ENCODE results near the gene TEKT5.
"Not testable (repeated sequence)": the region's sequence is repeated elsewhere in the genome, so short reads cannot be mapped to it uniquely, and the experiment has no call there.

TEKT5 gene

GRCh38 chr16:10741844-10742243 lies 47.1 kb upstream of the TEKT5 start:
- H3K9me2 ChIP-seq (replicated peaks; ENCODE audit: low read depth, low read length) = no peaks in the 10 kb centered on the region
- no peak overlapping the region for H3K9ac ChIP-seq (ENCODE audit: low read depth, low read length, poor library complexity, severe bottlenecking)
- H3K9me3 ChIP-seq (ENCODE audit: insufficient read depth, low read depth, low read length) = no peaks in the 10 kb centered on the region
- H4K20me1 ChIP-seq (ENCODE audit: insufficient read depth, low read length, poor library complexity, severe bottlenecking) = no peaks in the 10 kb centered on the region
- no peaks in the 10 kb centered on the region for H3K36me3 ChIP-seq (ENCODE audit: insufficient read depth, low read length)
- H3K4me1 ChIP-seq (ENCODE audit: insufficient read depth, low read length, poor library complexity, severe bottlenecking) = peaks cover 9% of the 10 kb centered on the region
- H3K27me3 ChIP-seq (ENCODE audit: insufficient read depth, low read length, poor library complexity, severe bottlenecking) = no peaks in the 10 kb centered on the region
- no peaks in the 10 kb centered on the region for H3K79me2 ChIP-seq (ENCODE audit: insufficient read depth, low read length)
- no peaks in the 10 kb centered on the region for H3F3A ChIP-seq (ENCODE audit: low read depth)
- H2AFZ ChIP-seq (ENCODE audit: low read length) = no peak overlapping the region
- TF ChIP-seq EZH2phosphoT487 (IDR thresholded peaks at IDR 0.05; ENCODE audit: borderline replicate concordance) = no peak
- TF ChIP-seq, protein P1, sequence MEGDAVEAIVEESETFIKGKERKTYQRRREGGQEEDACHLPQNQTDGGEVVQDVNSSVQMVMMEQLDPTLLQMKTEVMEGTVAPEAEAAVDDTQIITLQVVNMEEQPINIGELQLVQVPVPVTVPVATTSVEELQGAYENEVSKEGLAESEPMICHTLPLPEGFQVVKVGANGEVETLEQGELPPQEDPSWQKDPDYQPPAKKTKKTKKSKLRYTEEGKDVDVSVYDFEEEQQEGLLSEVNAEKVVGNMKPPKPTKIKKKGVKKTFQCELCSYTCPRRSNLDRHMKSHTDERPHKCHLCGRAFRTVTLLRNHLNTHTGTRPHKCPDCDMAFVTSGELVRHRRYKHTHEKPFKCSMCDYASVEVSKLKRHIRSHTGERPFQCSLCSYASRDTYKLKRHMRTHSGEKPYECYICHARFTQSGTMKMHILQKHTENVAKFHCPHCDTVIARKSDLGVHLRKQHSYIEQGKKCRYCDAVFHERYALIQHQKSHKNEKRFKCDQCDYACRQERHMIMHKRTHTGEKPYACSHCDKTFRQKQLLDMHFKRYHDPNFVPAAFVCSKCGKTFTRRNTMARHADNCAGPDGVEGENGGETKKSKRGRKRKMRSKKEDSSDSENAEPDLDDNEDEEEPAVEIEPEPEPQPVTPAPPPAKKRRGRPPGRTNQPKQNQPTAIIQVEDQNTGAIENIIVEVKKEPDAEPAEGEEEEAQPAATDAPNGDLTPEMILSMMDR (conservative IDR thresholded peaks at IDR 0.05; ENCODE audit: low read length) = no peak
- no peak overlapping the region for H3K4me2 ChIP-seq (ENCODE audit: low read depth, low read length, poor library complexity, severe bottlenecking)
- no peak overlapping the region for H3K4me3 ChIP-seq (ENCODE audit: low read length, poor library complexity, severe bottlenecking)

DNA sequence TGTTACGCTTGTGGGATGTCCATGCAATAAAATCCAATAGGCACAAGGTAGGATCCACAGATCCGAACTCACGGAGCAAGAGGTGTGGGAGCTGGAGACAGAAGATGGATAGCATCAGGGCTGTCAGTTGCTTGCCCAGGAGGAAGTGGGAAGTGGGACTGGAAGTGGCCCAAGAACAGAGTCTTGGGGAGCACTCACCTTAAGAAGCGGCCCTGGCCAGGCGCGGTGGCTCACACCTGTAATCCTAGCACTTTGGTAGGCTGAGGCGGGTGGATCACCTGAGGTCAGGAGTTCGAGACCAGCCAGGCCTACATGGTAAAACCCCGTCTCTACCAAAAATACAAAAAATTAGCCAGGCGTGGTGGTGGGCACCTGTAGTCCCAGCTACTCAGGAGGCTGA lies 46.5 kb upstream of the TEKT5 start:
- H4K20me1 ChIP-seq (ENCODE audit: insufficient read depth, low read length, poor library complexity, severe bottlenecking); H3K36me3 ChIP-seq (ENCODE audit: insufficient read depth, low read length); H3K79me2 ChIP-seq (ENCODE audit: insufficient read depth, low read length); H3K4me2 ChIP-seq (ENCODE audit: low read depth, low read length, poor library complexity, severe bottlenecking); H3K27me3 ChIP-seq (ENCODE audit: insufficient read depth, low read length, poor library complexity, severe bottlenecking); H3K9me3 ChIP-seq (ENCODE audit: insufficient read depth, low read depth, low read length); H3F3A ChIP-seq (ENCODE audit: low read depth); H2AFZ ChIP-seq (ENCODE audit: low read length); H3K4me1 ChIP-seq (ENCODE audit: insufficient read depth, low read length, poor library complexity, severe bottlenecking); H3K9ac ChIP-seq (ENCODE audit: low read depth, low read length, poor library complexity, severe bottlenecking); H3K4me3 ChIP-seq (ENCODE audit: low read length, poor library complexity, severe bottlenecking); H3K9me2 ChIP-seq (replicated peaks; ENCODE audit: low read depth, low read length): not testable (repeated sequence)

DNA sequence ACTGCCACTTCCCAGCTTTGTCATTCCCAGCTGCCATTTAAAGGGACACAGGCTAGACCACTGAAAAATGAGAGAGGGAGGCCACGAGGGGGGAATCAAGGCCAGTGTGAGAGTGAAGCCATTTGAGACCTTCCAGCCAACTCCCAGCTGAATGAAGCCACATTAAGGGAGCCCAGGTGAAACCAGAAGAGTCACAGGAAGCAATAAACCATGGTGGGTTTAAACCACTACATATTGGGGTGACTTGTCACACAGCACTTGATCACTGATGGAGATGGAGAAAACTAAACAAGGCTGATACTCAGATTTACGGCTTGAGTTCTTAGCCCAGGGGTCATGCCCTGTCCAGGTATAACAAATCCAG lies 46.1 kb upstream of the TEKT5 start:
- TF ChIP-seq EZH2phosphoT487 (IDR thresholded peaks at IDR 0.05; ENCODE audit: borderline replicate concordance) = no peak
- TF ChIP-seq, protein P1 (conservative IDR thresholded peaks at IDR 0.05; ENCODE audit: low read length) = no peak
- no peak overlapping the region for H3K4me2 ChIP-seq (ENCODE audit: low read depth, low read length, poor library complexity, severe bottlenecking)
- no peaks in the 10 kb centered on the region for H3K36me3 ChIP-seq (ENCODE audit: insufficient read depth, low read length)

DNA sequence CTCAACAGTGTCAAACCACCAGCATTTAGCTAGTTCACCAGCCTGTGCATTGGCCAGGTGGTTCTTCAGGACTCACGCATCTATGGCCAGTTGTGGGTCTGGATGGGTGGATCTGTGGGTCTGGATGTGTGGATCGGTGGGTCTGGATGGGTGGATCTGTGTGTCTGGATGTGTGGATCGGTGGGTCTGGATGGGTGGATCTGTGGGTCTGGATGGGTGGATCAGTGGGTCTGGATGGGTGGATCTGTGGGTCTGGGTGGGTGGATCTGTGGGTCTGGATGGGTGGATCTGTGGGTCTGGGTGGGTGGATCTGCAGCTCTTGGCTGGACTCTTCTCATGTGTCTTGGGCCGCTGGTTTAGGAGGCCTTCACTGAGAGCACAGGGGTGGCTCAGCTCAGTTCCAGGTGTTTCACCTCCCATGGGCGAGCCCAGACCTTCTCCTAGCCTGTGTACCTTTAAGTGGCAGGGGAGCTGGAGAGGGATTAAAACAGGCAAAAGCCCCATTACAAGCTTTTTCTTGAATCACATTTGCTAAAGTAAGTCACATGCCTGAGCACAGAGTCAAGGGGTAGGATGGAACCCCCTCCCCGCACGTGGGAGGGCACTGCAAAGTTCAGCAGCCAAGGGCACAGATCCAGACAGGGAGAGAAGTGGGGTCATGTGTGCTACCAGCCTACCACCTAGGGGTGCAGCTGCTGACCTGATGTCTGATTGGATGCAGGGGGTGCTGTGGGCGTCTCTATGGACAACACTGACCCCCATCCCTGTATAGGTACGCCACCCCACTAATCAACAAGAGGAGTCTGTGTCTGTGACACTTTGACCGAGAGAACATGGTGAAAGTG lies 45.5 kb upstream of the TEKT5 start:
- Histone ChIP-seq H3K9me2 (replicated peaks; ENCODE audit: low read depth, low read length) (no peaks in the 10 kb centered on the region), H3K4me1 (ENCODE audit: insufficient read depth, low read length, poor library complexity, severe bottlenecking) (peaks cover 9% of the 10 kb centered on the region)

More for the DNA sequence above, 46.1 kb upstream of the TEKT5 start:
- Histone ChIP-seq H3F3A (ENCODE audit: low read depth) (no peaks in the 10 kb centered on the region), H4K20me1 (ENCODE audit: insufficient read depth, low read length, poor library complexity, severe bottlenecking) (no peaks in the 10 kb centered on the region), H2AFZ (ENCODE audit: low read length) (no peak overlapping the region), H3K4me1 (ENCODE audit: insufficient read depth, low read length, poor library complexity, severe bottlenecking) (peaks cover 9% of the 10 kb centered on the region), H3K9me2 (replicated peaks; ENCODE audit: low read depth, low read length) (no peaks in the 10 kb centered on the region), H3K79me2 (ENCODE audit: insufficient read depth, low read length) (no peaks in the 10 kb centered on the region), H3K4me3 (ENCODE audit: low read length, poor library complexity, severe bottlenecking) (no peak overlapping the region), H3K9me3 (ENCODE audit: insufficient read depth, low read depth, low read length) (no peaks in the 10 kb centered on the region), H3K9ac (ENCODE audit: low read depth, low read length, poor library complexity, severe bottlenecking) (no peak overlapping the region), H3K27me3 (ENCODE audit: insufficient read depth, low read length, poor library complexity, severe bottlenecking) (no peaks in the 10 kb centered on the region)

More for the DNA sequence above, 45.5 kb upstream of the TEKT5 start:
- Histone ChIP-seq H3K9ac (ENCODE audit: low read depth, low read length, poor library complexity, severe bottlenecking) (no peak overlapping the region), H3K4me3 (ENCODE audit: low read length, poor library complexity, severe bottlenecking) (no peak overlapping the region), H3F3A (ENCODE audit: low read depth) (no peaks in the 10 kb centered on the region), H3K9me3 (ENCODE audit: insufficient read depth, low read depth, low read length) (no peaks in the 10 kb centered on the region), H3K79me2 (ENCODE audit: insufficient read depth, low read length) (no peaks in the 10 kb centered on the region), H2AFZ (ENCODE audit: low read length) (no peak overlapping the region), H3K36me3 (ENCODE audit: insufficient read depth, low read length) (no peaks in the 10 kb centered on the region), H3K4me2 (ENCODE audit: low read depth, low read length, poor library complexity, severe bottlenecking) (no peak overlapping the region), H3K27me3 (ENCODE audit: insufficient read depth, low read length, poor library complexity, severe bottlenecking) (no peaks in the 10 kb centered on the region), H4K20me1 (ENCODE audit: insufficient read depth, low read length, poor library complexity, severe bottlenecking) (no peaks in the 10 kb centered on the region)
- TF ChIP-seq, protein P1 (conservative IDR thresholded peaks at IDR 0.05; ENCODE audit: low read length) = no peak
- TF ChIP-seq EZH2phosphoT487 (IDR thresholded peaks at IDR 0.05; ENCODE audit: borderline replicate concordance) = no peak
